Measurements from ENCODE around the gene LCE5A. TPM values are rescaled to one million over a fixed set of nuclear protein-coding genes. Genes with fewer than 3 reads are reported as not detected.

Gene LCE5A
- total RNA-seq, 1 experiment from 2014 or later, result not detected

DNA sequence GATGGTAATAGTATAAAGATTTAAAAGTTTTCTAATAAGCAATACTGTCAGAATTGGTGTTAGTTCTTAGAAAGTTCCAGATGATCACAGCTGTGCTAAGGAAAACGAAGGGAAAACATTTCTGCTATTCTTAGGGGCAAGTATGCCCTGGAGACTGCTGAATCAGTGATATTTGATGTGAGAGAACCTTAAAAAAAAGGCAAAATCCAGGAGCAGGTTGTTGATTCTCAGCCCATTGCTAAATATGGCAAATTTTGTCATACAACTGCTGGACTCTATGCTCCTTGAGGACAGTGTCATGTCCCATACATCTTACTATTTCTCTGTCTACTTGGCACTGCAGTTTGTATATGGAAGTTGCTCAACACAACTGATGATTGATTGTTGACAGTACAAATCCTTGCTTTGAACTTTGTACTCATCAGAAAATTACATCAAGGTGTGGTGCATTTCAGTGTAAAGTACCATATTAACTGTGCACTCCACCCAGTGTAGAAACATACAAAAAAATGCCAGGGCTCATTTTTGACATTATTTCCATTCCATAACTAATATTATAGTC, 14.6 kb downstream of the LCE5A start:
- BruUV-seq (replicated peaks), result no TSS peak
- Histone ChIP-seq H4K20me1 (ENCODE audit: insufficient read depth) (no peaks in the 10 kb centered on the region), H3K79me2 (ENCODE audit: insufficient read depth, low read length) (no peaks in the 10 kb centered on the region), H3K4me2 (ENCODE audit: low read length) (no peak overlapping the region), H3K36me3 (ENCODE audit: control insufficient read depth in 1 of 2, insufficient read depth in 2 of 2, low read length in 2 of 2) (no peaks in the 10 kb centered on the region), H3K4me1 (ENCODE audit: control insufficient read depth in 1 of 2, insufficient read depth in 2 of 2, low read length in 2 of 2) (no peaks in the 10 kb centered on the region), H3K27ac (ENCODE audit: low read depth, low read length) (no peak overlapping the region), H3K27me3 (ENCODE audit: insufficient read depth, low read length) (peaks cover 10% of the 10 kb centered on the region; the same call in 1 of the 2 replicates), H3K9ac (ENCODE audit: low read length) (no peak overlapping the region), H3K9me3 (ENCODE audit: control insufficient read depth in 1 of 2, insufficient read depth in 1 of 2, low read depth in 1 of 2, low read length in 2 of 2) (no peaks in the 10 kb centered on the region), H3K4me3 (replicated peaks in 1 of 2; ENCODE audit: low read depth in 1 of 2, low read length in 2 of 2) (no peak overlapping the region), H2AFZ (ENCODE audit: low read depth, low read length, poor library complexity, severe bottlenecking) (no peak overlapping the region), H3K9me2 (ENCODE audit: insufficient read depth) (no peaks in the 10 kb centered on the region)
- DNase-seq (ENCODE audit: low read depth, low spot score), result no peak
- intact Hi-C loops (cut with micrococcal nuclease), result no loop called here
- ATAC-seq, result no peak
- ChIA-PET CTCF (no interaction called here), POLR2A (no interaction called here), RAD21 (ENCODE audit: low non-redundant PET in 1 of 2, low total read pairs in 2 of 2, uncharacterized antibody in 2 of 2, unreplicated experiment in 2 of 2) (no interaction called here)
- TF ChIP-seq, protein P1, sequence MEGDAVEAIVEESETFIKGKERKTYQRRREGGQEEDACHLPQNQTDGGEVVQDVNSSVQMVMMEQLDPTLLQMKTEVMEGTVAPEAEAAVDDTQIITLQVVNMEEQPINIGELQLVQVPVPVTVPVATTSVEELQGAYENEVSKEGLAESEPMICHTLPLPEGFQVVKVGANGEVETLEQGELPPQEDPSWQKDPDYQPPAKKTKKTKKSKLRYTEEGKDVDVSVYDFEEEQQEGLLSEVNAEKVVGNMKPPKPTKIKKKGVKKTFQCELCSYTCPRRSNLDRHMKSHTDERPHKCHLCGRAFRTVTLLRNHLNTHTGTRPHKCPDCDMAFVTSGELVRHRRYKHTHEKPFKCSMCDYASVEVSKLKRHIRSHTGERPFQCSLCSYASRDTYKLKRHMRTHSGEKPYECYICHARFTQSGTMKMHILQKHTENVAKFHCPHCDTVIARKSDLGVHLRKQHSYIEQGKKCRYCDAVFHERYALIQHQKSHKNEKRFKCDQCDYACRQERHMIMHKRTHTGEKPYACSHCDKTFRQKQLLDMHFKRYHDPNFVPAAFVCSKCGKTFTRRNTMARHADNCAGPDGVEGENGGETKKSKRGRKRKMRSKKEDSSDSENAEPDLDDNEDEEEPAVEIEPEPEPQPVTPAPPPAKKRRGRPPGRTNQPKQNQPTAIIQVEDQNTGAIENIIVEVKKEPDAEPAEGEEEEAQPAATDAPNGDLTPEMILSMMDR (IDR thresholded peaks at IDR 0.05 in 2 of 3, conservative IDR thresholded peaks at IDR 0.05 in 1 of 3; ENCODE audit: borderline replicate concordance in 1 of 3, insufficient read depth in 1 of 3, low read depth in 2 of 3, low read length in 2 of 3), result no peak
- TF ChIP-seq EZH2phosphoT487 (IDR thresholded peaks at IDR 0.05; ENCODE audit: borderline replicate concordance) (no peak), CEBPB (IDR thresholded peaks at IDR 0.05; ENCODE audit: low read depth) (no peak)

DNA sequence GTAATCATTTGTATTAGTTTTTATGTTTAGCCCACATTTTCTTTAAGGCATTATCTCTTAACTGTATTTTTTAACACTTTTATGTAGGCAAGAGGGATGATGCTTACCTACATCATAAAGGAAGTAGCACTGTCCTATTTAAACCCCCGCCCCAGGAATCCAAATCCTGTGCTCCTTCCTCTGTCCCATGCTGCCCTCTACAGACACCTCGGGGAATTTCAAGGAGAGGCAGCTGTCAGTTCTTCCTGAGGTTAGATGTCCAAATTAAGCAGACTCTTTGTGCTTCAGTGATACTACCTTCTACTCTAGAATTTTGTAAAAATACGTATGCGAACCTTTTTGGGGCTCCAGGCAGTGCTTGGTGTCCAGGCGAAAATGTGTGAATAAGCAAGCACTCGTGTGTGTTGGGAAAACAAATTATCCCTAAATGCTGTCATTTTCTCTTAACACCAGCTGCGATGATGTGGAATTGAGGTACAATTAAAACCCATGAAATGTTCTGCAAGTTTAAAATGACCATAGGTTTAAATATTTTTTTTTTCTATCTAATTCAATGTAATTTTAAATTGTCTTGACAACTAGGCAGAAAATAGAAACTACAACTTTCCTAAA, 22.8 kb downstream of the LCE5A start:
- intact Hi-C loops (cut with micrococcal nuclease), result loop anchor here (1.0 to 2.0 kb wide), 3 partner anchors 36 to 343 kb away; no protein-coding TSS in a partner anchor
- peak; percentile 56 for DNase-seq (ENCODE audit: low read depth, low spot score)
- no peaks in the 10 kb centered on the region for H3K36me3 ChIP-seq (ENCODE audit: control insufficient read depth in 1 of 2, insufficient read depth in 2 of 2, low read length in 2 of 2)
- no peaks in the 10 kb centered on the region for H3K9me2 ChIP-seq (ENCODE audit: insufficient read depth)
- H3K27ac ChIP-seq (ENCODE audit: low read depth, low read length), result no peak overlapping the region
- H3K9me3 ChIP-seq (ENCODE audit: control insufficient read depth in 1 of 2, insufficient read depth in 1 of 2, low read depth in 1 of 2, low read length in 2 of 2), result no peaks in the 10 kb centered on the region; a peak in 1 of 4 replicates
- H3K4me3 ChIP-seq (replicated peaks in 1 of 2; ENCODE audit: low read depth in 1 of 2, low read length in 2 of 2), result no peak overlapping the region
- H3K4me2 ChIP-seq (ENCODE audit: low read length), result no peak overlapping the region
- ChIA-PET RAD21 (ENCODE audit: low non-redundant PET in 1 of 2, low total read pairs in 2 of 2, uncharacterized antibody in 2 of 2, unreplicated experiment in 2 of 2) (no interaction called here), CTCF (interaction anchor here (1.2 to 2.3 kb wide), 10 partner anchors 13 to 134 kb away, joined by 3 to 23 read pairs (median 6); no protein-coding TSS in a partner anchor), POLR2A (no interaction called here)
- H3K79me2 ChIP-seq (ENCODE audit: insufficient read depth, low read length), result no peaks in the 10 kb centered on the region
- peak; percentile 87 for ATAC-seq
- no peak overlapping the region for H3K9ac ChIP-seq (ENCODE audit: low read length)
- H3K4me1 ChIP-seq (ENCODE audit: control insufficient read depth in 1 of 2, insufficient read depth in 2 of 2, low read length in 2 of 2), result no peaks in the 10 kb centered on the region
- H2AFZ ChIP-seq (ENCODE audit: low read depth, low read length, poor library complexity, severe bottlenecking), result no peak overlapping the region
- BruUV-seq (replicated peaks), result no TSS peak
- H4K20me1 ChIP-seq (ENCODE audit: insufficient read depth), result no peaks in the 10 kb centered on the region
- H3K27me3 ChIP-seq (ENCODE audit: insufficient read depth, low read length), result no peaks in the 10 kb centered on the region
- TF ChIP-seq, protein P2, sequence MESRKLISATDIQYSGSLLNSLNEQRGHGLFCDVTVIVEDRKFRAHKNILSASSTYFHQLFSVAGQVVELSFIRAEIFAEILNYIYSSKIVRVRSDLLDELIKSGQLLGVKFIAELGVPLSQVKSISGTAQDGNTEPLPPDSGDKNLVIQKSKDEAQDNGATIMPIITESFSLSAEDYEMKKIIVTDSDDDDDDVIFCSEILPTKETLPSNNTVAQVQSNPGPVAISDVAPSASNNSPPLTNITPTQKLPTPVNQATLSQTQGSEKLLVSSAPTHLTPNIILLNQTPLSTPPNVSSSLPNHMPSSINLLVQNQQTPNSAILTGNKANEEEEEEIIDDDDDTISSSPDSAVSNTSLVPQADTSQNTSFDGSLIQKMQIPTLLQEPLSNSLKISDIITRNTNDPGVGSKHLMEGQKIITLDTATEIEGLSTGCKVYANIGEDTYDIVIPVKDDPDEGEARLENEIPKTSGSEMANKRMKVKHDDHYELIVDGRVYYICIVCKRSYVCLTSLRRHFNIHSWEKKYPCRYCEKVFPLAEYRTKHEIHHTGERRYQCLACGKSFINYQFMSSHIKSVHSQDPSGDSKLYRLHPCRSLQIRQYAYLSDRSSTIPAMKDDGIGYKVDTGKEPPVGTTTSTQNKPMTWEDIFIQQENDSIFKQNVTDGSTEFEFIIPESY (IDR thresholded peaks at IDR 0.05; ENCODE audit: extremely low read depth, insufficient replicate concordance, low read length), result no peak
- TF ChIP-seq RAD21 (IDR thresholded peaks at IDR 0.05; ENCODE audit: low read depth) (peak; percentile 84), FOSL1 (IDR thresholded peaks at IDR 0.05; ENCODE audit: low read depth) (no peak), POLR2A (IDR thresholded peaks at IDR 0.05; ENCODE audit: borderline replicate concordance, extremely low read depth, insufficient read depth, insufficient read length) (no peak), CBX3 (IDR thresholded peaks at IDR 0.05; ENCODE audit: low read depth) (no peak), POLR2AphosphoS5 (IDR thresholded peaks at IDR 0.05; ENCODE audit: low read depth, low read length) (no peak)
- TF ChIP-seq, protein P3, sequence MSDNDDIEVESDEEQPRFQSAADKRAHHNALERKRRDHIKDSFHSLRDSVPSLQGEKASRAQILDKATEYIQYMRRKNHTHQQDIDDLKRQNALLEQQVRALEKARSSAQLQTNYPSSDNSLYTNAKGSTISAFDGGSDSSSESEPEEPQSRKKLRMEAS (IDR thresholded peaks at IDR 0.05), result no peak
- TF ChIP-seq, protein P4, sequence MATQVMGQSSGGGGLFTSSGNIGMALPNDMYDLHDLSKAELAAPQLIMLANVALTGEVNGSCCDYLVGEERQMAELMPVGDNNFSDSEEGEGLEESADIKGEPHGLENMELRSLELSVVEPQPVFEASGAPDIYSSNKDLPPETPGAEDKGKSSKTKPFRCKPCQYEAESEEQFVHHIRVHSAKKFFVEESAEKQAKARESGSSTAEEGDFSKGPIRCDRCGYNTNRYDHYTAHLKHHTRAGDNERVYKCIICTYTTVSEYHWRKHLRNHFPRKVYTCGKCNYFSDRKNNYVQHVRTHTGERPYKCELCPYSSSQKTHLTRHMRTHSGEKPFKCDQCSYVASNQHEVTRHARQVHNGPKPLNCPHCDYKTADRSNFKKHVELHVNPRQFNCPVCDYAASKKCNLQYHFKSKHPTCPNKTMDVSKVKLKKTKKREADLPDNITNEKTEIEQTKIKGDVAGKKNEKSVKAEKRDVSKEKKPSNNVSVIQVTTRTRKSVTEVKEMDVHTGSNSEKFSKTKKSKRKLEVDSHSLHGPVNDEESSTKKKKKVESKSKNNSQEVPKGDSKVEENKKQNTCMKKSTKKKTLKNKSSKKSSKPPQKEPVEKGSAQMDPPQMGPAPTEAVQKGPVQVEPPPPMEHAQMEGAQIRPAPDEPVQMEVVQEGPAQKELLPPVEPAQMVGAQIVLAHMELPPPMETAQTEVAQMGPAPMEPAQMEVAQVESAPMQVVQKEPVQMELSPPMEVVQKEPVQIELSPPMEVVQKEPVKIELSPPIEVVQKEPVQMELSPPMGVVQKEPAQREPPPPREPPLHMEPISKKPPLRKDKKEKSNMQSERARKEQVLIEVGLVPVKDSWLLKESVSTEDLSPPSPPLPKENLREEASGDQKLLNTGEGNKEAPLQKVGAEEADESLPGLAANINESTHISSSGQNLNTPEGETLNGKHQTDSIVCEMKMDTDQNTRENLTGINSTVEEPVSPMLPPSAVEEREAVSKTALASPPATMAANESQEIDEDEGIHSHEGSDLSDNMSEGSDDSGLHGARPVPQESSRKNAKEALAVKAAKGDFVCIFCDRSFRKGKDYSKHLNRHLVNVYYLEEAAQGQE (IDR thresholded peaks at IDR 0.05; ENCODE audit: low read depth), result no peak
